Activated B cell treated with CpG ODN at 0.5 μM for 24 hours (primary cell): ENCODE measurements around the gene MATN1. TPM values are rescaled to one million over a fixed set of nuclear protein-coding genes. Genes with fewer than 3 reads are reported as not detected.

ENCODE experiments used
- ATAC-seq: fragments of 200-7000 bp; cut with Tn5 transposase; one replicate; pipeline ENCODE4 v1.10.0; 2021; ENCODE audit warnings: low read depth, mild to moderate bottlenecking, moderate library complexity
- CTCF ChIA-PET: fragments of 350-600 bp; sonication (Branson Sonifier 250); formaldehyde crosslinking; loops from one replicate; lab custom pipeline; 2021; ENCODE audit warnings: antibody characterized with exemption; lab: Charles Lee
- POLR2A ChIA-PET: fragments of 350-600 bp; sonication (Branson Sonifier 250); formaldehyde crosslinking; loops from one replicate; lab custom pipeline; 2021; ENCODE audit warnings: antibody characterized with exemption; lab: Charles Lee
- DNase-seq: peaks from one replicate; pipeline ENCODE4 v3.0.0; 2022
- H3K27ac Mint-ChIP-seq: one replicate; pipeline ENCODE4 v1.8.0; 2020; ENCODE audit warnings: mixed read lengths
- H3K27me3 Mint-ChIP-seq: one replicate; pipeline ENCODE4 v1.8.0; 2021; ENCODE audit warnings: mixed read lengths
- H3K36me3 Mint-ChIP-seq: one replicate; pipeline ENCODE4 v1.8.0; 2021; ENCODE audit warnings: low read depth, mixed read lengths
- H3K4me1 Mint-ChIP-seq: one replicate; pipeline ENCODE4 v1.8.0; 2021; ENCODE audit warnings: mixed read lengths
- H3K4me3 Mint-ChIP-seq: one replicate; pipeline ENCODE4 v1.8.0; 2020; ENCODE audit warnings: mild to moderate bottlenecking, mixed read lengths
- H3K9me3 Mint-ChIP-seq: one replicate; pipeline ENCODE4 v1.8.0; 2020; ENCODE audit warnings: mixed read lengths
- intact Hi-C: fragments of 100-400 bp; cut with micrococcal nuclease; formaldehyde crosslinking; loops from one replicate; pipeline ENCODE4 v1.15.1; 2024
- total RNA-seq: library from RNA; stranded (reverse); gene quantifications from 2 replicates; pipeline ENCODE4 v1.2.3, GENCODE V29; 2022
- TF ChIP-seq, protein P1 (sequence below): fragments of 200-600 bp; IDR thresholded peaks from one replicate; pipeline ENCODE4 v1.8.0; 2022; ENCODE audit warnings: antibody characterized with exemption, mild to moderate bottlenecking

MATN1 gene
- total RNA-seq, 1 donor from 2014 or later = 0.93 TPM

DNA sequence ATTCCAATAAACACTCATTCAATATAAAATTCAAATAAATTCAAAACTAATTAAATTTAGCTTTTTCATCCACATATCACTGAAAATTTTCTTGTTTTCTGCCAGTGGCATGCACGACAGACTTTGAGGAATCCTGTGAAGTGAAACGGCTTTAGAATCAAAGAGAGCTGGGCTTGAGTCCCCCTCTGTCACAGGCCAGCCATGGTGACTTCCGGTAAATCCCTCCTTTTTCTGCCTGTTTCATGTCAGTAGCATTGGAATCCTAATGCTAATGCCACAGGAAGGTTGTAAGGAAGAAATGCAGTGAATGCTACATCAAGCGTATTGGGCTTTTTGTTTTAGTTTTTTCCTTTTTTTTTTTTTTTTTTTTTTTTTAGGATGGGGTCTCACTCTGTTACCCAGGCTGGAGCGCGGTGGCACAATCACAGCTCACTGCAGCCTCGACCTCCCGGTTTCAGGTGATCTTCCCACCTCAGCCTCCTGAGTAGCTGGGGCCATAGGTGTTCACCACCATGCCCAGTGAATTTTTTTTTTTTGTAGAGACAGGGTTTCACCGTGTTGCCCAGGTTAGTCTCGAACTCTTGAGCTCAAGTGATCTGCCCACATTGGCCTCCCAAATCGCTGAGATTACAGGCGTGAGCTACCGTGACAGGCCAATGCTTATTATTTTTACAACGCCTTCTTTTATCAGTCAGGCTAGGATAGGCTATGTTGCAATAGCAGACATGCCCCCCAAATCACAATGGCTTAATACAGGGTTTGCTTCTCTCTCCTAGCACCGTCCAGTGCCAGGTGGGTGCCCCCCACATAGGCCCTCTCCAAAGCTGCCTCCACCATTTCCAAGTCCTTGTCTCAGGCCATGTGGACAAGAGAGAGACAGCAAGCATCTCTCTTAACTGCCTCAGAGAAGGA, 3.6 kb upstream of the MATN1 start:
- TF ChIP-seq, protein P1, sequence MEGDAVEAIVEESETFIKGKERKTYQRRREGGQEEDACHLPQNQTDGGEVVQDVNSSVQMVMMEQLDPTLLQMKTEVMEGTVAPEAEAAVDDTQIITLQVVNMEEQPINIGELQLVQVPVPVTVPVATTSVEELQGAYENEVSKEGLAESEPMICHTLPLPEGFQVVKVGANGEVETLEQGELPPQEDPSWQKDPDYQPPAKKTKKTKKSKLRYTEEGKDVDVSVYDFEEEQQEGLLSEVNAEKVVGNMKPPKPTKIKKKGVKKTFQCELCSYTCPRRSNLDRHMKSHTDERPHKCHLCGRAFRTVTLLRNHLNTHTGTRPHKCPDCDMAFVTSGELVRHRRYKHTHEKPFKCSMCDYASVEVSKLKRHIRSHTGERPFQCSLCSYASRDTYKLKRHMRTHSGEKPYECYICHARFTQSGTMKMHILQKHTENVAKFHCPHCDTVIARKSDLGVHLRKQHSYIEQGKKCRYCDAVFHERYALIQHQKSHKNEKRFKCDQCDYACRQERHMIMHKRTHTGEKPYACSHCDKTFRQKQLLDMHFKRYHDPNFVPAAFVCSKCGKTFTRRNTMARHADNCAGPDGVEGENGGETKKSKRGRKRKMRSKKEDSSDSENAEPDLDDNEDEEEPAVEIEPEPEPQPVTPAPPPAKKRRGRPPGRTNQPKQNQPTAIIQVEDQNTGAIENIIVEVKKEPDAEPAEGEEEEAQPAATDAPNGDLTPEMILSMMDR = no peak
- POLR2A ChIA-PET = interaction anchor here (1.9 to 17.2 kb wide), 5 partner anchors 7 to 64 kb away, joined by 4 to 662 read pairs (median 17); partner anchors contain the start of gene LAPTM5
- H3K4me3 Mint-ChIP-seq = no peak overlapping the region
- no peak for DNase-seq
- H3K36me3 Mint-ChIP-seq = peaks cover 56% of the 10 kb centered on the region
- no peaks in the 10 kb centered on the region for H3K27me3 Mint-ChIP-seq
- peaks cover 60% of the 10 kb centered on the region for H3K4me1 Mint-ChIP-seq
- CTCF ChIA-PET = interaction anchor here (4.4 to 5.5 kb wide), 2 partner anchors 7 to 54 kb away, joined by 45 to 48 read pairs; no protein-coding TSS in a partner anchor
- no peaks in the 10 kb centered on the region for H3K9me3 Mint-ChIP-seq
- no peak for ATAC-seq
- intact Hi-C loops = loop anchor here (10.0 kb wide), 1 partner anchor 818 kb away; no protein-coding TSS in a partner anchor
- H3K27ac Mint-ChIP-seq = peak overlapping the region; percentile 90

DNA sequence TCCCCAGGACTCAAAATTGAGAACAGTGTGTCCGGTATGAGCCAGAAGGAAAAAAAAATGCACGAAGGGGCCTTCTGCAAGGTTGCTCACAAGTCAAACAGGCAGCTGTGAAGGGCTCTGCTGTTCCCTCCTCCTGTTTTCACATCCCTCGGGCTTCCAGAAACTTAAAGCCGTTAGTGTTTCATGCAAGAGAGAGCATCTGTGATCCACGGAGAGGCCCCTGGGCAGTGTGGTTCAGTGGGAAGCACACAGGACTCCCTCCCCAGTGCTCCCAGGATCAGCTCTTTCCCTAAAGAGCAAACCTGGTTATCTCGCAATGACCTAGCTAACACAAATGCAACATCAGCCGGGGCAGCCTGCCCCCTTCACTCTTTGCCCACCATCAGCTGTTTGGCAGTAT, 2.9 kb upstream of the MATN1 start:
- no peaks in the 10 kb centered on the region for H3K27me3 Mint-ChIP-seq
- no peaks in the 10 kb centered on the region for H3K9me3 Mint-ChIP-seq
- ATAC-seq (no peak), DNase-seq (no peak)
- POLR2A ChIA-PET = interaction anchor here (1.4 to 17.2 kb wide), 4 partner anchors 7 to 217 kb away, joined by 3 to 662 read pairs (median 54); partner anchors contain the start of gene LAPTM5
- peaks cover 62% of the 10 kb centered on the region for H3K36me3 Mint-ChIP-seq
- intact Hi-C loops = loop anchor here (10.0 kb wide), 1 partner anchor 819 kb away; no protein-coding TSS in a partner anchor
- CTCF ChIA-PET = interaction anchor here (5.5 kb wide), 1 partner anchor 55 kb away, joined by 48 read pairs; no protein-coding TSS in a partner anchor
- no peak overlapping the region for H3K4me3 Mint-ChIP-seq
- H3K27ac Mint-ChIP-seq = no peak overlapping the region
- peaks cover 60% of the 10 kb centered on the region for H3K4me1 Mint-ChIP-seq
- TF ChIP-seq, protein P1 = no peak

DNA sequence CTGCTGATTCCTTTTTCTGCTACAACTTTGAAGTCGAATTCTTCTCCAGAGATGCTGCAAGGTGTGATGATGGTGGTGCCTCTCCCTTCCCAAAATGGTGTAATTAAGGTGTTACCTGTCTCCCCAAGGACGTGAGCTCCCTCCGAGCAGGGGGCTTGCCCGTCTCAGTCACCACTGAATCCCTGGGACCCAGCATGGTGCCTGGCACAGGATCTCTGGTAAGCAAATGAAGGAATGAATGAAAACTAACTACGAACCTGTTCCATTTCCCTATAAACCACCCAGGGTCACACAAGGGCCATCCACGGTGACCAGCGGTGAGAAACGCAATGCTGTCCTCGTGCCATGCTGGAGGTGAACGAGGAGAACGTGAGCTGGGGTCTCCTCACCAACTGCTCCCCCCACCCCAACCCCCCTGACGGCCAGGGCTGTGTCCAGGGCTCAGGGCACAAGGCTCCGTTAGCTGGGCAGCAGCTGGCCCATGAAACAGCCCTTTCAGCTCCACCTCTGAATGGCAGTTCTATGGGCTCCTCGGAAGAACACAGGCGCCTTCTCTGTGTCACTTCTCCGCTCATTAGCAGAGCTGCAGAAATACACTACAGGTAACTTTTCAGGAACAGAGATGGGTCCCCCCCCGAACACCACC, 2.2 kb upstream of the MATN1 start:
- Mint-ChIP-seq H3K27ac (no peak overlapping the region), H3K4me3 (no peak overlapping the region), H3K36me3 (peaks cover 58% of the 10 kb centered on the region), H3K27me3 (no peaks in the 10 kb centered on the region), H3K9me3 (no peaks in the 10 kb centered on the region), H3K4me1 (peaks cover 60% of the 10 kb centered on the region)
- ATAC-seq = no peak
- intact Hi-C loops = loop anchor here (10.0 kb wide), 1 partner anchor 819 kb away; no protein-coding TSS in a partner anchor
- ChIA-PET CTCF (interaction anchor here (5.5 kb wide), 1 partner anchor 55 kb away, joined by 48 read pairs; no protein-coding TSS in a partner anchor), POLR2A (interaction anchor here (1.4 to 17.2 kb wide), 3 partner anchors 9 to 217 kb away, joined by 3 to 662 read pairs (median 4); partner anchors contain the start of gene LAPTM5)
- TF ChIP-seq, protein P1 = no peak
- DNase-seq = no peak

DNA sequence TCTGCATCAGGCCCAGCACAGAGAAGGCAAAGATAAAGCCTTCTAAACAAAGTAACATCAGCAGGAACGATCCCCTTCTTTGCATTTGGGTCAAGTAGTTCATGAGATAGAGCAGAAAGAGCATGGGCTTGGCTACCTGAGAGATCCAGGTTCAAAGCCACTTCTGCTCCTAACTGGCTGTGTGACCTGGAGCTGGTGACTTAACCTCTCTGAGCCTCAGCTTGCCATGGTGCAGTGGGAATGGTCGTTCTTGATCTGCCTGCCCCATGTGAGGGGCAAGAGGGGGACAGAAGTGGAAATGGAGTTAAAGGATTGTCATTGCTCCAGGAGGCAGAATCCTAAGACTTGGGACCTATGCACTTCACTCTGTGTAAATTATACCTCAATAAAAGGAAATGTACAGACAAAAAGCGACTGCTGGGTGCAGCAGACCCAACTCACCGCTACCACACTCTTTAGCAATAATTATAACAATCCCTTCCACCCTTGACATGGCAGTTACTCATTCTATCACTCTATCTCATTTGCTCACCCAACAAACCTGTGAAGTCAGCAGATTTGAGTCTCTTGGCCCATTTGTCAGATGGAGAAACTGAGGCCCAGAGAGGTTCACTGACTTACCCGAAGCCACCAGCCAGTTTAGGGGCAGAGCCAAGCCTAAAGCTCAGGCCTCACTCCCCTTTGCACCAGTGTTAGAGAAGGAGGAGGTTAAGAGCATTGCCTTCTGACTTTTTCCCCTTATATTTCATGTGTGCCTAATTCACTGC, 1.5 kb upstream of the MATN1 start:
- H3K4me3 Mint-ChIP-seq = no peak overlapping the region
- peaks cover 58% of the 10 kb centered on the region for H3K36me3 Mint-ChIP-seq
- ATAC-seq = no peak
- CTCF ChIA-PET = interaction anchor here (1.0 to 5.5 kb wide), 2 partner anchors 53 to 56 kb away, joined by 3 to 48 read pairs; no protein-coding TSS in a partner anchor
- H3K27ac Mint-ChIP-seq = no peak overlapping the region
- POLR2A ChIA-PET = interaction anchor here (0.6 to 17.2 kb wide), 5 partner anchors 7 to 218 kb away, joined by 3 to 662 read pairs (median 4); partner anchors contain the start of gene LAPTM5
- H3K9me3 Mint-ChIP-seq = no peaks in the 10 kb centered on the region
- H3K4me1 Mint-ChIP-seq = peaks cover 60% of the 10 kb centered on the region
- intact Hi-C loops = loop anchor here (10.0 kb wide), 1 partner anchor 820 kb away; no protein-coding TSS in a partner anchor
- no peaks in the 10 kb centered on the region for H3K27me3 Mint-ChIP-seq
- TF ChIP-seq, protein P1 = no peak
- no peak for DNase-seq
